C4-2B (cell line): Measurements from ENCODE around the gene ARMC7.

Experiments used
- CTCF ChIP-seq: fragments of 450-650 bp; conservative IDR thresholded peaks from 2 replicates; pipeline ENCODE4 v1.5.1; 2017; ENCODE audit warnings: mild to moderate bottlenecking
- ZFX ChIP-seq: fragments of 450-650 bp; IDR thresholded peaks from 2 replicates; pipeline ENCODE4 v1.6.1; 2017

- TF ChIP-seq CTCF (no peak), ZFX (no peak)
These were observed 40.0 kb upstream of the ARMC7 start for GRCh38 chr17:75069783-75070182.
